H9 (cell line): Measurements from ENCODE around the gene GYS1. TPM values are rescaled to one million over a fixed set of nuclear protein-coding genes. Genes with fewer than 3 reads are reported as not detected.
A peak's percentile ranks its signal among the peaks of the same experiment; 100 is the strongest.

ENCODE experiments used
- DNase-seq: peaks from one replicate; pipeline ENCODE4 v3.0.0-alpha.2; 2017
- H2AFZ ChIP-seq: one replicate; pipeline ENCODE4 v1.6.1; 2013; ENCODE audit warnings: mild to moderate bottlenecking, low read length, control low read depth, moderate library complexity
- H2AK5ac ChIP-seq: 2 replicates; pipeline ENCODE4 v1.6.1; 2013; ENCODE audit warnings: low read length, control low read depth, mixed read lengths; ENCODE audit not compliant: insufficient read length
- H2BK120ac ChIP-seq: one replicate; pipeline ENCODE4 v1.6.1; 2013; ENCODE audit warnings: low read depth, mild to moderate bottlenecking, low read length, control low read depth, inconsistent platforms; ENCODE audit not compliant: poor library complexity, severe bottlenecking
- H2BK12ac ChIP-seq: 2 replicates; pipeline ENCODE4 v1.6.1; 2013; ENCODE audit warnings: low read length, control low read depth, mixed read lengths, low read depth; ENCODE audit not compliant: insufficient read length
- H2BK15ac ChIP-seq: 2 replicates; pipeline ENCODE4 v1.6.1; 2013; ENCODE audit warnings: low read depth, low read length, control low read depth
- H2BK20ac ChIP-seq: one replicate; pipeline ENCODE4 v1.6.1; 2013; ENCODE audit warnings: low read depth, mild to moderate bottlenecking, low read length, control low read depth, inconsistent platforms; ENCODE audit not compliant: poor library complexity, severe bottlenecking
- H2BK5ac ChIP-seq: 2 replicates; pipeline ENCODE4 v1.6.1; 2013; ENCODE audit warnings: low read length, control low read depth, mixed read lengths; ENCODE audit not compliant: insufficient read length
- H3K14ac ChIP-seq: 2 replicates; pipeline ENCODE4 v1.6.1; 2013; ENCODE audit warnings: low read length, control low read depth; ENCODE audit not compliant: insufficient read depth
- H3K18ac ChIP-seq: 2 replicates; pipeline ENCODE4 v1.6.1; 2013; ENCODE audit warnings: low read depth, mild to moderate bottlenecking, mixed read lengths, low read length, control low read depth; ENCODE audit not compliant: insufficient read length
- H3K23ac ChIP-seq: 2 replicates; pipeline ENCODE4 v1.6.1; 2013; ENCODE audit warnings: low read length, control low read depth, mixed read lengths, low read depth; ENCODE audit not compliant: insufficient read length
- H3K23me2 ChIP-seq: 2 replicates; pipeline ENCODE4 v1.6.1; 2013; ENCODE audit warnings: low read depth, mild to moderate bottlenecking, mixed read lengths, low read length, control low read depth; ENCODE audit not compliant: insufficient read length, poor library complexity, severe bottlenecking
- H3K27ac ChIP-seq: 2 replicates; pipeline ENCODE4 v1.5.1; 2013; ENCODE audit warnings: low read length, control low read depth, mixed read lengths, low read depth; ENCODE audit not compliant: insufficient read length
- H3K27me3 ChIP-seq: 2 replicates; pipeline ENCODE4 v1.6.1; 2013; ENCODE audit warnings: low read length, control low read depth, inconsistent platforms; ENCODE audit not compliant: insufficient read depth
- H3K4ac ChIP-seq: 2 replicates; pipeline ENCODE4 v1.6.1; 2013; ENCODE audit warnings: low read depth, mild to moderate bottlenecking, control low read depth, inconsistent platforms, low read length, moderate library complexity
- H3K4me1 ChIP-seq: 2 replicates; pipeline ENCODE4 v1.6.1; 2013; ENCODE audit warnings: low read length, control low read depth, inconsistent platforms; ENCODE audit not compliant: insufficient read depth
- H3K4me2 ChIP-seq: 2 replicates; pipeline ENCODE4 v1.6.1; 2013; ENCODE audit warnings: low read length, control low read depth, mixed read lengths; ENCODE audit not compliant: insufficient read length, insufficient read depth
- H3K56ac ChIP-seq: 2 replicates; pipeline ENCODE4 v1.6.1; 2013; ENCODE audit warnings: low read depth, mild to moderate bottlenecking, mixed read lengths, low read length, control low read depth; ENCODE audit not compliant: insufficient read length
- H3K79me1 ChIP-seq: 2 replicates; pipeline ENCODE4 v1.6.1; 2013; ENCODE audit warnings: low read depth, mild to moderate bottlenecking, moderate library complexity, low read length, control low read depth, inconsistent platforms; ENCODE audit not compliant: insufficient read depth, poor library complexity, severe bottlenecking
- H3K79me2 ChIP-seq: 2 replicates; pipeline ENCODE4 v1.6.1; 2013; ENCODE audit warnings: low read length, control low read depth, inconsistent platforms; ENCODE audit not compliant: insufficient read depth
- H3K9ac ChIP-seq: 2 replicates; pipeline ENCODE4 v1.6.1; 2013; ENCODE audit warnings: low read length, control low read depth, mixed read lengths; ENCODE audit not compliant: insufficient read length; ENCODE audit errors: extremely low read depth
- H3K9me3 ChIP-seq: one replicate; pipeline ENCODE4 v1.6.1; 2013; ENCODE audit warnings: low read depth, low read length, inconsistent platforms; ENCODE audit not compliant: control insufficient read depth
- H3T11ph ChIP-seq: one replicate; pipeline ENCODE4 v1.6.1; 2013; ENCODE audit warnings: mild to moderate bottlenecking, low read length, control low read depth, inconsistent platforms
- H4K20me1 ChIP-seq: one replicate; pipeline ENCODE4 v1.6.1; 2013; ENCODE audit not compliant: control insufficient read depth, insufficient read length, insufficient read depth
- H4K5ac ChIP-seq: 2 replicates; pipeline ENCODE4 v1.6.1; 2013; ENCODE audit warnings: low read depth, mild to moderate bottlenecking, mixed read lengths, low read length, control low read depth; ENCODE audit not compliant: insufficient read length
- H4K8ac ChIP-seq: replicated peaks from 2 replicates; pipeline ENCODE4 v1.6.1; 2013; ENCODE audit warnings: low read length, control low read depth, mixed read lengths, low read depth; ENCODE audit not compliant: insufficient read length
- H4K91ac ChIP-seq: 2 replicates; pipeline ENCODE4 v1.6.1; 2013; ENCODE audit warnings: low read depth, mild to moderate bottlenecking, moderate library complexity, mixed read lengths, low read length, control low read depth; ENCODE audit not compliant: insufficient read length
- H3K27ac Mint-ChIP-seq, 3 experiments: 2 replicates in 2 of 3; 3 replicates in 1 of 3; pipeline ENCODE4 v1.8.0; 2020 to 2021; ENCODE audit warnings: mixed read lengths in 3 of 3, mild to moderate bottlenecking in 1 of 3, moderate library complexity in 1 of 3
- H3K27me3 Mint-ChIP-seq: 2 replicates; pipeline ENCODE4 v1.8.0; 2021; ENCODE audit warnings: low read depth, mild to moderate bottlenecking, moderate library complexity, mixed read lengths
- H3K36me3 Mint-ChIP-seq, 3 experiments: 2 replicates in 2 of 3; 3 replicates in 1 of 3; pipeline ENCODE4 v1.8.0; 2020 to 2021; ENCODE audit warnings: low read depth in 3 of 3, mixed read lengths in 3 of 3; ENCODE audit not compliant: insufficient read depth in 1 of 3
- H3K4me1 Mint-ChIP-seq, 2 experiments: 2 replicates each; pipeline ENCODE4 v1.8.0; 2020; ENCODE audit warnings: mixed read lengths in 2 of 2
- H3K4me3 Mint-ChIP-seq, 2 experiments: 2 replicates in 1 of 2; 3 replicates in 1 of 2; pipeline ENCODE4 v1.8.0; 2020 to 2021; ENCODE audit warnings: mild to moderate bottlenecking in 2 of 2, mixed read lengths in 2 of 2, moderate library complexity in 1 of 2
- H3K9me3 Mint-ChIP-seq, 2 experiments: 2 replicates in 1 of 2; 3 replicates in 1 of 2; pipeline ENCODE4 v1.8.0; 2020; ENCODE audit warnings: mild to moderate bottlenecking in 2 of 2, mixed read lengths in 2 of 2, moderate library complexity in 1 of 2
- CTCF ChIP-seq: fragments of 200-600 bp; sonication (generic); conservative IDR thresholded peaks from 3 replicates; pipeline ENCODE4 v1.8.0; 2021; ENCODE audit warnings: antibody characterized with exemption, mild to moderate bottlenecking
- WGBS: extraction: QIAGEN DNeasy Blood & Tissue Kit; methylation state at CpG from one replicate; pipeline ENCODE4 v1.1.7; 2013; ENCODE audit warnings: missing lambda C conversion rate, low lambda C conversion rate, mixed read lengths; ENCODE audit not compliant: insufficient read length; ENCODE audit errors: extremely low coverage; 5-methylcytosine and 5-hydroxymethylcytosine counted together
- total RNA-seq: library from RNA; stranded (reverse); gene quantifications from 2 replicates; pipeline ENCODE4 v1.2.1, GENCODE V29; 2021

Gene GYS1
- total RNA-seq, 1 experiment from 2014 or later: 44.3 TPM

- H3K27ac Mint-ChIP-seq: no peak overlapping the region; a peak in 1 of 7 replicates
- H4K5ac ChIP-seq: no peak overlapping the region
Observed at GRCh38 chr19:49020931-49021895, 28.1 kb upstream of the GYS1 start.

More at GRCh38 chr19:49020931-49021895, 28.1 kb upstream of the GYS1 start:
- Histone ChIP-seq H2BK12ac (no peak overlapping the region), H4K8ac (no peak overlapping the region), H2AK5ac (no peak overlapping the region), H2BK5ac (no peak overlapping the region), H3K56ac (no peak overlapping the region), H2BK15ac (no peak overlapping the region), H3K18ac (no peak overlapping the region), H4K91ac (no peak overlapping the region), H3K9ac (no peak overlapping the region), H3K14ac (no peak overlapping the region), H3K23me2 (peaks cover 8% of the 10 kb centered on the region), H3K79me1 (no peaks in the 10 kb centered on the region), H3K4me2 (peak overlapping the region; percentile 9), H3K27ac (no peak overlapping the region), H2BK120ac (peak overlapping the region; percentile 5), H3K4me1 (peaks cover 4% of the 10 kb centered on the region; the same call in 1 of the 2 replicates), H3K9me3 (no peaks in the 10 kb centered on the region), H4K20me1 (no peaks in the 10 kb centered on the region), H3K27me3 (no peaks in the 10 kb centered on the region; the same call in 1 of the 2 replicates), H3T11ph (no peak overlapping the region), H3K4ac (no peak overlapping the region), H2AFZ (no peak overlapping the region), H2BK20ac (no peak overlapping the region), H3K23ac (no peak overlapping the region), H3K79me2 (no peaks in the 10 kb centered on the region)
- Mint-ChIP-seq H3K4me3 (no peak overlapping the region; a peak in 1 of 5 replicates), H3K36me3 (peaks cover 0 to 5% (median 4%) of the 10 kb centered on the region in 3 experiments; a peak in 4 of 7 replicates), H3K4me1 (peaks cover 15 to 36% of the 10 kb centered on the region in 2 experiments), H3K27me3 (peaks cover 49% of the 10 kb centered on the region), H3K9me3 (peaks cover 0 to 1% of the 10 kb centered on the region in 2 experiments; a peak in 2 of 5 replicates)
- no peak for DNase-seq
- no CpG with 5 or more reads among the region's 16 CpGs for WGBS
- no peak for TF ChIP-seq CTCF
